BLaER1 treated with 17β-estradiol and CSF1 and Interleukin-3, amounts not matched to agents 10 nM and 100 nM (cell line): Measurements from ENCODE around the gene ACSM4.

Experiments
- H3K27ac ChIP-seq, 11 experiments: shearing (Covaris generic); formaldehyde crosslinking; 2 replicates each; pipeline ENCODE4 v1.8.1; 2022
- H3K27me3 ChIP-seq, 11 experiments: shearing (Covaris generic); formaldehyde crosslinking; 2 replicates each; pipeline ENCODE4 v1.8.1; 2022
- H3K36me3 ChIP-seq, 11 experiments: shearing (Covaris generic); formaldehyde crosslinking; 2 replicates each; pipeline ENCODE4 v1.8.1; 2022
- H3K4me1 ChIP-seq, 10 experiments: shearing (Covaris generic); formaldehyde crosslinking; 2 replicates each; pipeline ENCODE4 v1.8.1; 2022
- H3K4me2 ChIP-seq, 11 experiments: shearing (Covaris generic); formaldehyde crosslinking; 2 replicates each; pipeline ENCODE4 v1.8.1; 2022
- H3K4me3 ChIP-seq, 10 experiments: shearing (Covaris generic); formaldehyde crosslinking; 2 replicates each; pipeline ENCODE4 v1.8.1; 2022
- H3K9ac ChIP-seq, 11 experiments: shearing (Covaris generic); formaldehyde crosslinking; 2 replicates each; pipeline ENCODE4 v1.8.1; 2022
- H3K9me3 ChIP-seq, 11 experiments: shearing (Covaris generic); formaldehyde crosslinking; replicated peaks in 1 of 11; 2 replicates each; pipeline ENCODE4 v1.8.1; 2022
- H4K20me1 ChIP-seq, 11 experiments: shearing (Covaris generic); formaldehyde crosslinking; 2 replicates each; pipeline ENCODE4 v1.8.1; 2022
- Cebpa-rat ChIP-seq, 11 experiments: shearing (Covaris generic); IDR thresholded peaks; 2 replicates each; pipeline ENCODE4 v1.8.1; 2022

Gene ACSM4

DNA sequence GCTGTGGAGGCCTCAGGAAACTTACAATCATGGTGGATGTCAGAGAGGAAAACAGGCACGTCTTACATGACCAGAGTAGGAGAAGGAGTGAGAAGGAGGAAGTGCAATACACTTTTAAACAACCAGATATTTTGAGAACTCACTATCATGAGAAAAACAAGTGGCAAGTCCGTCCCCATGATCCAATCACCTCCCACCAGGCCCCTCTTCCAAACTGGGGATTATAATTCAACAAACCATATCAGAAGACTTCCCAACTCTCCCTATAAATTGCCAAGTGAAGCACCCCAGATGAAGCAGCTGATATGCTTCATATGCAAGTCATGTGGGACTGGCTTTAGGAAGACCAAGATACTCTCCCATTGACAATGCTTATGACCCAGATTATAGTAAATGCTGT, 11.6 kb upstream of the ACSM4 start:
- Histone ChIP-seq H3K27me3 (no peaks in the 10 kb centered on the region), H3K9me3 (peaks cover 40 to 50% (median 47%) of the 10 kb centered on the region in 11 experiments), H3K36me3 (peaks cover 0 to 13% (median 0%) of the 10 kb centered on the region in 11 experiments; a peak in 2 of 22 replicates), H4K20me1 (no peaks in the 10 kb centered on the region), H3K9ac (no peak overlapping the region), H3K4me3 (no peak overlapping the region), H3K4me2 (no peak overlapping the region), H3K27ac (no peak overlapping the region), H3K4me1 (no peaks in the 10 kb centered on the region)
- TF ChIP-seq Cebpa-rat (IDR thresholded peaks at IDR 0.05): no peak

DNA sequence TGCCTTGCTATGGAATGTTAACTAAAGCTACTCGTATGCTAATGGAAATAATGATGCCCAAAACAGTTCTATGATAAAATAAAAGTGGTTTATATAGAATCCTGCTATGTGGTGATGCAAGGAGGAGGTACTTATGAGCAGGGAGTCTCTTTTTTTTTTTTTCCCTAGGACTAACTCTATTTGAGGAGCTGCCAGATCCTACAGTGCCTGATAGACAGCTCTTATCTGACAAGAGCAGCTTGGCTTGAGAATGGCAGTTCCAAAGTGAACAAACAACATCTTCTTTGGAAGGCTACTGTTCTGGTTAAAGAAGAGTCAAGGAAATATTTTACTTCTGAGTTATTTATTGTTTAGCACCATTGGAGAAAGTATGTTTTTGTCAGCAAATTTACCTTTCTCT, 10.2 kb upstream of the ACSM4 start:
- no peak overlapping the region for H3K4me2 ChIP-seq
- TF ChIP-seq Cebpa-rat (IDR thresholded peaks at IDR 0.05): no peak
- no peaks in the 10 kb centered on the region for H3K27me3 ChIP-seq
- H3K9ac ChIP-seq: no peak overlapping the region
- H4K20me1 ChIP-seq: no peaks in the 10 kb centered on the region
- peaks cover 29 to 37% (median 35%) of the 10 kb centered on the region in 11 experiments for H3K9me3 ChIP-seq
- no peak overlapping the region for H3K27ac ChIP-seq
- peaks cover 0 to 13% (median 0%) of the 10 kb centered on the region in 11 experiments; a peak in 2 of 22 replicates for H3K36me3 ChIP-seq
- no peaks in the 10 kb centered on the region for H3K4me1 ChIP-seq
- H3K4me3 ChIP-seq: no peak overlapping the region

GRCh38 chr12:7295529-7295928, 8.3 kb upstream of the ACSM4 start:
- H3K4me1 ChIP-seq: no peaks in the 10 kb centered on the region
- no peak for TF ChIP-seq Cebpa-rat (IDR thresholded peaks at IDR 0.05)
- peaks cover 15 to 21% (median 20%) of the 10 kb centered on the region in 11 experiments for H3K9me3 ChIP-seq
- H3K27ac ChIP-seq: no peak overlapping the region
- H3K9ac ChIP-seq: no peak overlapping the region
- H3K4me3 ChIP-seq: no peak overlapping the region
- H3K36me3 ChIP-seq: peaks cover 0 to 8% (median 0%) of the 10 kb centered on the region in 11 experiments; a peak in 3 of 22 replicates
- H3K27me3 ChIP-seq: no peaks in the 10 kb centered on the region
- no peaks in the 10 kb centered on the region for H4K20me1 ChIP-seq
- H3K4me2 ChIP-seq: no peak overlapping the region

DNA sequence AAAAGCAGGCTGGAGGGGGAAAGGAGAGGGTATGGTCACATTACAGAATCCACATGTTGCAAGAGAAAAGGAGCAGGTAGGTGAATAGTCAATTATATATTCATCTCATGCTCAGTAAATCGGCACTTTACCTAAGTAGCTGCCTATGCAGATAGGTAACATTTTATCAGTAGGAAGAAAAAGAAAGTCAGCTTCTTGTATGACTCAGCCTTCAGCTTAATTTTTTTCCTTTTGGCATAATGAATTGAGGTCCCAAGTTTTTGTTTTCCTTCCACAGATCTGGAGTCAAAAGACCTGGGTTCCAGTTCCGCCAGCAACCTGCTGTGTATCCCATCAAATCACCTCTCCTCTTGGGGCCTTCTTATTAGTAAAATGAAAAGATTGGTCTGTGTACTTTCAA, 6.0 kb upstream of the ACSM4 start:
- no peak for TF ChIP-seq Cebpa-rat (IDR thresholded peaks at IDR 0.05)
- H3K9me3 ChIP-seq: no peaks in the 10 kb centered on the region
- H3K4me1 ChIP-seq: no peaks in the 10 kb centered on the region
- no peaks in the 10 kb centered on the region for H4K20me1 ChIP-seq
- no peak overlapping the region for H3K9ac ChIP-seq
- no peak overlapping the region for H3K27ac ChIP-seq
- H3K36me3 ChIP-seq: peaks cover 0 to 10% (median 0%) of the 10 kb centered on the region in 11 experiments; a peak in 2 of 22 replicates
- no peak overlapping the region for H3K4me3 ChIP-seq
- no peak overlapping the region for H3K4me2 ChIP-seq
- no peaks in the 10 kb centered on the region for H3K27me3 ChIP-seq

- no peak for TF ChIP-seq Cebpa-rat (IDR thresholded peaks at IDR 0.05)
- H3K27ac ChIP-seq: no peak overlapping the region
- no peaks in the 10 kb centered on the region for H4K20me1 ChIP-seq
- no peaks in the 10 kb centered on the region for H3K27me3 ChIP-seq
- no peak overlapping the region for H3K4me2 ChIP-seq
- H3K36me3 ChIP-seq: peaks cover 0 to 21% (median 0%) of the 10 kb centered on the region in 11 experiments; a peak in 2 of 22 replicates
- no peak overlapping the region for H3K9ac ChIP-seq
- H3K4me3 ChIP-seq: no peak overlapping the region
- H3K4me1 ChIP-seq: no peaks in the 10 kb centered on the region
- no peaks in the 10 kb centered on the region for H3K9me3 ChIP-seq
Measured at GRCh38 chr12:7302266-7302986, 1.4 kb upstream of the ACSM4 start.

DNA sequence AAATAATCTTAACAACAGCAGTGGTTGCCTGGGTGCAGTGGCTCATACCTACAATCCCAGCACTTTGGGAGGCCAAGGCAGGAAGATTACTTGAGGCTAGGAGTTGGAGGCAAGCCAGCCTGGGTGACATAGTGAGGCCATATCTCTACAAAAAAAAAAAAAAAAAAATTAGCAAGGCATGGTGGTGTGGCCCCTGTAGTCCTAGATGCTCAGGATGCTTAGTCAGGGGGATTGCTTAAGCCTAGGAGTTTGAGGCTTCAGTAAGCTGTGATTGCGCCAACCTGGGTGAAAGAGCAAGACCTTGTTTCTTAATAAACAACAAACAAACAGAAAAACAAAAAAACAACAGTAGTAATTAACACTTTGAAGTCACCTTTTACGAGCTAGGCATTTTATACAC, 642 bp upstream of the ACSM4 start:
- no peak overlapping the region for H3K9ac ChIP-seq
- H3K27ac ChIP-seq: no peak overlapping the region
- H3K4me2 ChIP-seq: no peak overlapping the region
- H3K27me3 ChIP-seq: no peaks in the 10 kb centered on the region
- H4K20me1 ChIP-seq: no peaks in the 10 kb centered on the region
- H3K4me3 ChIP-seq: no peak overlapping the region
- H3K4me1 ChIP-seq: no peaks in the 10 kb centered on the region
- peaks cover 0 to 21% (median 0%) of the 10 kb centered on the region in 11 experiments; a peak in 2 of 22 replicates for H3K36me3 ChIP-seq
- TF ChIP-seq Cebpa-rat (IDR thresholded peaks at IDR 0.05): no peak
- H3K9me3 ChIP-seq: no peaks in the 10 kb centered on the region

GRCh38 chr12:7304456-7304855, 584 bp downstream of the ACSM4 start:
- Histone ChIP-seq H3K4me3 (no peak overlapping the region), H4K20me1 (no peaks in the 10 kb centered on the region), H3K4me1 (no peaks in the 10 kb centered on the region), H3K27me3 (no peaks in the 10 kb centered on the region), H3K36me3 (peaks cover 0 to 21% (median 0%) of the 10 kb centered on the region in 11 experiments; a peak in 2 of 22 replicates), H3K9ac (no peak overlapping the region), H3K4me2 (no peak overlapping the region), H3K27ac (no peak overlapping the region), H3K9me3 (no peaks in the 10 kb centered on the region)
- no peak for TF ChIP-seq Cebpa-rat (IDR thresholded peaks at IDR 0.05)

DNA sequence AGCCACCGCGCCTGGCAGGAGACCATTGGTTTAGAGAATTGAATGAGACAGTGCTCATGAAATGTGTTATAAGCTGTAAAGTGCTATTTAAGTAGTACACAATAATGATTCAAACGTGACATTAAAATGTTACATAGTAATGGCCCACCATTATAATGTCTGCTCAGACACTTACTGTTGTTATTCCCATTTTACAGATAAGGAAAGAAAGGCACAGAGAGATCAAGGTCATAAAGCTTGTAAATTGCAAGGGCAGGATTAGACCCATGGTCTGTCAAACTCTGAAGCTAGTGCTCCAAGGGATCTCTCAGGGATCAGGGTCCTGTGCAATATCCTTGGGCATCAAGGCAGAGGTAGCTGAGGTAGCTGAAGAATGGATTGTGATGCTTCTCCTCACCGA, 6.2 kb downstream of the ACSM4 start:
- no peak for TF ChIP-seq Cebpa-rat (IDR thresholded peaks at IDR 0.05)
- Histone ChIP-seq H3K27ac (no peak overlapping the region), H3K9ac (no peak overlapping the region), H3K4me3 (no peak overlapping the region), H3K9me3 (no peaks in the 10 kb centered on the region), H3K27me3 (no peaks in the 10 kb centered on the region), H4K20me1 (no peaks in the 10 kb centered on the region), H3K36me3 (peaks cover 0 to 19% (median 0%) of the 10 kb centered on the region in 11 experiments; a peak in 3 of 22 replicates), H3K4me2 (no peak overlapping the region), H3K4me1 (no peaks in the 10 kb centered on the region)

- no peak overlapping the region for H3K9ac ChIP-seq
- H4K20me1 ChIP-seq: no peaks in the 10 kb centered on the region
- no peaks in the 10 kb centered on the region for H3K4me1 ChIP-seq
- no peak overlapping the region for H3K4me2 ChIP-seq
- no peak for TF ChIP-seq Cebpa-rat (IDR thresholded peaks at IDR 0.05)
- no peak overlapping the region for H3K27ac ChIP-seq
- no peak overlapping the region for H3K4me3 ChIP-seq
- peaks cover 0 to 5% (median 0%) of the 10 kb centered on the region in 11 experiments; a peak in 2 of 22 replicates for H3K9me3 ChIP-seq
- H3K36me3 ChIP-seq: peaks cover 0 to 32% (median 0%) of the 10 kb centered on the region in 11 experiments; a peak in 4 of 22 replicates
- no peaks in the 10 kb centered on the region for H3K27me3 ChIP-seq
Measured at GRCh38 chr12:7319930-7320329, 16.1 kb downstream of the ACSM4 start.

GRCh38 chr12:7321624-7322023, 17.8 kb downstream of the ACSM4 start:
- H3K27me3 ChIP-seq: no peaks in the 10 kb centered on the region
- no peak overlapping the region for H3K27ac ChIP-seq
- H3K4me2 ChIP-seq: no peak overlapping the region
- H3K4me1 ChIP-seq: no peaks in the 10 kb centered on the region
- H3K9me3 ChIP-seq: peaks cover 0 to 5% (median 0%) of the 10 kb centered on the region in 11 experiments; a peak in 2 of 22 replicates
- no peak overlapping the region for H3K4me3 ChIP-seq
- no peak overlapping the region for H3K9ac ChIP-seq
- H3K36me3 ChIP-seq: peaks cover 0 to 49% (median 0%) of the 10 kb centered on the region in 11 experiments; a peak in 4 of 22 replicates
- H4K20me1 ChIP-seq: no peaks in the 10 kb centered on the region
- no peak for TF ChIP-seq Cebpa-rat (IDR thresholded peaks at IDR 0.05)
